ENCODE data around the gene GREB1.

GREB1 gene

DNA sequence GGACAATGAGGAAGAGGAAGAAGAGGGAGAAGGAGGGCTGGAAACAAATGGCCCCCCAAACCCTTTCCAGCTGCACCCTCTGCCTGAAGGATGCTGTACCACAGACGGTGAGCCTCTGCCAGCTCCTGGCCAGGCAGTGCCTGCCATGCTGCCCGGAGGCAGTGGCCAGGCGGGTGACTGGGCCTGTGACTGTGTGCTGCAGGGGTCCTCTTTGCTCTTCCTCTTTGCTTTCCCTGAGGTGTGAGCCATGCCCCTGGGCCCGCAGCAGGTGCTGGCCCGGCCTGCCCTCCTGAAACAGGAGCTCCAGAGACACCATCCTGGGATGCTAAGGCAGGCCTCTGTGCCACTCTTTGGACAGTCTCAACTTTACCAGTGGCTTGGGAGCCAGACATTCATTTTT lies 28.6 kb downstream of the GREB1 start:
- no peak for DNase-seq

GRCh38 chr2:11563784-11564666 lies 30.2 kb downstream of the GREB1 start:
- no peak for DNase-seq

GRCh38 chr2:11564816-11565567 lies 31.1 kb downstream of the GREB1 start:
- DNase-seq: no peak

DNA sequence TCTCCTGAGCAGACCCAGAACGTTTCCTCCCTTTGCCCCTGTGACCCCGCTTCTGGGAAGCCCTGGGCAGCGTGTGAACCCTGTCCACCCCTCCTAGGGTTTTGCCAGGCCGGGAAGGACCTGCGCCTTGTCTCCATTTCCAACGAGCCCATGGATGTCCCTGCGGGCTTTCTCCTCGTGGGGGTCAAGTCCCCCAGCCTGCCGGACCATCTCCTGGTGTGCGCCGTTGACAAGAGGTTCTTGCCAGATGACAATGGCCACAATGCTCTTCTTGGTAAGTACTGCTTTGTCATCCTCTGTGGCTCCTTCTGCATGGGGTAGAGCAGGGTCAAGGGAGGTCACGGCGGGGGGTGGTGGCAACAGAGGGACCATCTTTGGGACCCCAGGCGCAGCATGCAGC lies 32.5 kb downstream of the GREB1 start:
- DNase-seq: no peak

DNA sequence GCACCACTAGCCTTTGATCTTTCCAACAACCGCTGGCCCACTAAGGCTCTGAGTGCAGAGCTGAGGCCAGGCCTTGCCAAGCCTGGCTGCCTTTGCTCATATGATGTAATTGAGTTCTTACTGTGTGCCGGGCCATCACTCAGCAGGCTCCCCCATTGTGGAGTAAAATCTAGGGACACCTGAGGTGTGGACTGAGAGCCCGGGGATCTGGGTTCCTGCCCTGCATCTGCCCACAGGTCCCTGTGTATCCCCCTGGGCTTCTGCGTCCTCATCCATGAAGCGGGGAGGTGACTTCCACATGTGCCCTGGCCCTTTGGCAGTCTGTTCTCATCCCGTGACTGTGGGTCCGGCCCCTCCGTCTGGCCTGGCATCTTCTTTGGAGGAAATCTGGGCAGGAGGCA lies 33.8 kb downstream of the GREB1 start:
- no peak for DNase-seq

GRCh38 chr2:11568436-11568835 lies 34.6 kb downstream of the GREB1 start:
- DNase-seq: no peak

DNA sequence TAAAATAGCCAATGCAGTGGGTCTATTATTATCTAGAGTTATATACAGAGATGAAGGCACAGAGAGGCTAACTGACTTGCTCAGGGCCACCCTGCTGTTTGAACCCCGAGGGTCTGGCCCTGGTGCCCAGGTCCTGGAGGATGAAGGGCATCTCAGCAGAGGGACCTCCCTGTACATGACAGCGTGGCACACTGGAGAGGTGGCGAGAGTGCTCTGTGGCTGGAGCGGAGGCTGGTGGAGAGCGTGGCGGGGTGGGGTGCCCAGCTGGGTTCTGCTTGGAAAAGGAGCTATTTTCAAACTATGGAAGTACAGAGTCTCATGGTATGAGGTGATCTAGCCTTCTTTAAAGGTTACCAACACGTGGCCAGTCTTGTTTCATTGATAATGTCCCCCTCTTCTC lies 35.8 kb downstream of the GREB1 start:
- no peak for DNase-seq

- DNase-seq: no peak
These were observed 37.3 kb downstream of the GREB1 start for GRCh38 chr2:11571170-11571569.

- DNase-seq: no peak
These were observed 39.2 kb downstream of the GREB1 start for GRCh38 chr2:11572996-11573395.

GRCh38 chr2:11573418-11574175 lies 39.8 kb downstream of the GREB1 start:
- DNase-seq: no peak

GRCh38 chr2:11574176-11575046 lies 40.6 kb downstream of the GREB1 start:
- no peak for DNase-seq

GRCh38 chr2:11576398-11576797 lies 42.6 kb downstream of the GREB1 start:
- no peak for DNase-seq

- no peak for DNase-seq
These were observed 43.4 kb downstream of the GREB1 start for GRCh38 chr2:11577101-11577883.

DNA sequence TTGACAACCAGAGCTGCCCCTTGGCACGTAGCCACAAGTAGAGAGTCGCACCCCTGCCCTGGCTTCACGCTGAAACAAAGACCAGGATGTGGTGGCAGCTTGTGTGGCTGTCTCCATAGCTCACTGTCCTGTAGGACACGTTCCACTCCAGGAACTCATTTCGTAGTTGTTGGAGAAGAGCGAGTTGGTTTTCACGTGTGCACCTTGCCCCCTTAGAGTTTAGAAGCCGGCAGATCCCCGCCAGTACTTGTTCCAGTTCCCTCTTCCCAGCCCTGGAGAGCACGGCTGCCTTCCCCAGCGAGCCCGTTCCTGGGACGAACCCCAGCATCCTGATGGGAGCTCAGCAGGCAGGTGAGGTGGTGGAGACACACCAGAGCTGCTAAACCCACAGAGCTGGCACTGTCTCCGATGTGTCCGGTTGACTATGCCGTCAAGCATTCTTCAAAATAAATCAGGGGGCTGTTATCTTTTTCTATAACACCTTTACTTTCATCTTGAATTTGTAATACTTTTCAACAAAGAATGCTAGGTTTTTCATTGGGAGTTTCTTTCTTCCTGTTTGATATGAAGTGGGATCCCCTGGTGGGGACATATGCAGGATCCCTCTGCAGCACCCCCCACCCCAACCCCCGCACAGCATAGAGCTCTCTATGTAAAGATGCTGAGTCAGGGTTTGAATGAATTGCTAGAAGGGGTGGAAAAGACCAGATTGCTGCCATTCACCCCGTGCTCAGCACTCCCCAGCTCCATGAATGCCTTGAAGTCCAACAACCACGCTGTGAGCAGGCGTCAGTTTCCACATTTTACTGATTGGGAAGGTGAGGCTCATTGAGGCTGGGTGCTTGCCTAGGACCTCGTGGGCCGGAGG lies 44.5 kb downstream of the GREB1 start:
- DNase-seq: no peak

DNA sequence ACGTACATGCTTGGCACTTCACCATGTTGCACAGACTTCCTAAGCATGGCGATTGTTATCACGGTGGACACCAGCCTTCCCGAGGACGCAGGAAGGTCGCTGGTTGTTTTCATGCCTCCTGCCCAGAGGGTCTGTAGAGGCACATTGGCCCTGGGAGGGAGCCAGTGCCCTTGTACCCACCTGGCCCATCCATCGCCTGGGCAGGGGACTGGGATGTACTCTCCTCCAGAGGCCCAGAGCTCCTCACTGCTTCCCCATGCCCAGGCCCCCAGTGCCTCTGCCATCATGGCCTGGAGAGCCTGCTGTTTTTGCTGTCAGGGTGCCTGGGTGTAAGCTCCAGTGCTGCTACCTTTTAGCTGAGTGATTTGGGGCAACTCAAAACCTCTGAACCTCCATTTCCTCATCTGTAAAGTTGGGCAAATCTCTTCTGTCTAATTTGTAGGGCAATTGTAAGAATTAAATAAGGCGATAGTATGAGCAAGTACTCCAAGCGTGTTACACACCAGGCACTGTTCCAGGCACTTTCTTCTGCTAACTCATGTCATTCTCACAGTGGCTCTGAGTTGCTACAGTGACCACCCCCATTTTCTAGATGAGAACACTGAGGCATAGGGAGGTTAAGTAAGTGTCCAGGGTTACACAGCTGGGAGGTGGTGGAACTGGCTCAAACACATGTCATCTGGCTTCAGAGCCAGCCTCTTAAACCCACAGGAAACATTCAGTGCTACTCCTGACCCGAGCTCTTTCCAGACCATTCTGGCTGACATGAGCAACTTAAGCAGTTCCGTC lies 45.3 kb downstream of the GREB1 start:
- DNase-seq: no peak

GRCh38 chr2:11579867-11580659 lies 46.2 kb downstream of the GREB1 start:
- no peak for DNase-seq

- no peak for DNase-seq
These were observed 46.9 kb downstream of the GREB1 start for GRCh38 chr2:11580697-11581096.

- no peak for DNase-seq
These were observed 47.4 kb downstream of the GREB1 start for GRCh38 chr2:11581124-11581796.

Data from NCI-H1694 (cell line).